Epithelial cell of esophagus (primary cell): ENCODE results near the gene ABLIM1.
A peak's percentile ranks its signal among the peaks of the same experiment; 100 is the strongest.

Experiments used
- DNase-seq: peaks from one replicate; pipeline ENCODE4 v3.0.0; 2010; ENCODE audit warnings: low read depth
- H3K4me3 ChIP-seq: 2 replicates; pipeline ENCODE4 v1.5.1; 2011; ENCODE audit warnings: mild to moderate bottlenecking, low read length, control low read depth
- TF ChIP-seq, protein P1 (sequence below): IDR thresholded peaks from 2 replicates; pipeline ENCODE4 v1.5.1; 2011; ENCODE audit warnings: low read depth, mild to moderate bottlenecking, low read length, control low read depth, inconsistent platforms; ENCODE audit not compliant: insufficient read depth; ENCODE audit errors: missing control alignments

ABLIM1 gene

GRCh38 chr10:114542373-114542772 is 115.7 kb downstream of the ABLIM1 start:
- TF ChIP-seq, protein P1, sequence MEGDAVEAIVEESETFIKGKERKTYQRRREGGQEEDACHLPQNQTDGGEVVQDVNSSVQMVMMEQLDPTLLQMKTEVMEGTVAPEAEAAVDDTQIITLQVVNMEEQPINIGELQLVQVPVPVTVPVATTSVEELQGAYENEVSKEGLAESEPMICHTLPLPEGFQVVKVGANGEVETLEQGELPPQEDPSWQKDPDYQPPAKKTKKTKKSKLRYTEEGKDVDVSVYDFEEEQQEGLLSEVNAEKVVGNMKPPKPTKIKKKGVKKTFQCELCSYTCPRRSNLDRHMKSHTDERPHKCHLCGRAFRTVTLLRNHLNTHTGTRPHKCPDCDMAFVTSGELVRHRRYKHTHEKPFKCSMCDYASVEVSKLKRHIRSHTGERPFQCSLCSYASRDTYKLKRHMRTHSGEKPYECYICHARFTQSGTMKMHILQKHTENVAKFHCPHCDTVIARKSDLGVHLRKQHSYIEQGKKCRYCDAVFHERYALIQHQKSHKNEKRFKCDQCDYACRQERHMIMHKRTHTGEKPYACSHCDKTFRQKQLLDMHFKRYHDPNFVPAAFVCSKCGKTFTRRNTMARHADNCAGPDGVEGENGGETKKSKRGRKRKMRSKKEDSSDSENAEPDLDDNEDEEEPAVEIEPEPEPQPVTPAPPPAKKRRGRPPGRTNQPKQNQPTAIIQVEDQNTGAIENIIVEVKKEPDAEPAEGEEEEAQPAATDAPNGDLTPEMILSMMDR, result no peak
- no peak overlapping the region for H3K4me3 ChIP-seq

GRCh38 chr10:114541797-114542160 is 116.3 kb downstream of the ABLIM1 start:
- TF ChIP-seq, protein P1, result no peak
- no peak for DNase-seq
- H3K4me3 ChIP-seq, result no peak overlapping the region

More at GRCh38 chr10:114542373-114542772, 115.7 kb downstream of the ABLIM1 start:
- no peak for DNase-seq

GRCh38 chr10:114541081-114541796 is 116.8 kb downstream of the ABLIM1 start:
- TF ChIP-seq, protein P1, result no peak
- no peak overlapping the region for H3K4me3 ChIP-seq
- DNase-seq, result peak; percentile 91

DNA sequence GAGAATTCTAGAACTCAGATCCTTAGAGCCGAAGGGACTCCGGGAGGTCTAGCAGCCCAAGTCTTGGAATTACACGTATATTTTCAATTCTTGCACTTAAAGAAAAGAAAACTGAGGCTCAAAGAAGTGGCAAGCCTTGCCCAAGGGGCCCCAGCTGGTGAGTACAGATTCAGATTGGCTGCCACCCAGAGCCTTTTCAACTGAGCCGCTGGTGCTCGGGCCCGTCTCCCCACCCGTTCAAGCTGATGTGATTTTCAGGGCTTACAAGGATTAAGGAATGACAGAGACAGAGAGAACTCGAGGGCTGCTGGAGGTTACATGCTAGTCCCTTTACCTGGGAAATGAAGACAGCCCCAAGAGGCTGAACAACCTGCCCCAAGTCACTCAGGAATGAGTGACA is 117.8 kb downstream of the ABLIM1 start:
- DNase-seq, result no peak
- TF ChIP-seq, protein P1, result no peak
- H3K4me3 ChIP-seq, result no peak overlapping the region

DNA sequence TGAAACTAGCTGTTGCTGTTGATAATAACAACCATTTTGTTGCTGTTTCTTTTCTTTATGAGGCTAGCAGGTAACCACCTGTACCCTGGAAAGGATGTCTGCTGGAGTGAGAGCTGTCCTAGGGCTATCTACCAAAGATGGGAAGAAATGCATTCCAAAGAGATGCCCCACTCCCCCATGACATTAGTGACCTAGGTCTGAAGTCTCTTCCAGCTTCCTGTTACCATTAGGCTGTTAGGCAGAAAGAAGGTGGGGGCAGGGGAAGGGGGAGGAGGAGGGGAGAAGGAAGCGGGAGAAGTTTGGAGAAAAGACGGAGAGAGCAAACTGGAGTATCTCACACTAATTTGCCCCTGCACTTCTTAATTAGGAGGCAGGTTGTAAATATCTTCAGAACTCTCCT is 118.5 kb downstream of the ABLIM1 start:
- TF ChIP-seq, protein P1, result no peak
- no peak for DNase-seq
- H3K4me3 ChIP-seq, result no peak overlapping the region

- peak; percentile 67 for DNase-seq
- TF ChIP-seq, protein P1, result no peak
- no peak overlapping the region for H3K4me3 ChIP-seq
These were observed 119.7 kb downstream of the ABLIM1 start for GRCh38 chr10:114538181-114538906.

GRCh38 chr10:114537736-114538135 is 120.3 kb downstream of the ABLIM1 start:
- H3K4me3 ChIP-seq, result no peak overlapping the region
- TF ChIP-seq, protein P1, result no peak
- DNase-seq, result no peak
